Mesodermal cell (in vitro differentiated cells): ENCODE measurements around the gene GATAD2A.
A peak's percentile ranks its signal among the peaks of the same experiment; 100 is the strongest.

Experiments
- H3K27ac ChIP-seq: 2 replicates; pipeline ENCODE4 v1.7.0; 2013; ENCODE audit warnings: mild to moderate bottlenecking, low read depth, low read length, moderate library complexity; ENCODE audit not compliant: severe bottlenecking
- H3K36me3 ChIP-seq: 2 replicates; pipeline ENCODE4 v1.7.1; 2013; ENCODE audit warnings: mild to moderate bottlenecking, low read length, moderate library complexity; ENCODE audit not compliant: control insufficient read depth, insufficient read depth
- H3K4me1 ChIP-seq: one replicate; pipeline ENCODE4 v1.7.1; 2013; ENCODE audit warnings: mild to moderate bottlenecking, low read length; ENCODE audit not compliant: insufficient read depth, control insufficient read depth, poor library complexity, severe bottlenecking
- H3K4me3 ChIP-seq: 2 replicates; pipeline ENCODE4 v1.7.0; 2013; ENCODE audit warnings: low read length, control low read depth, mild to moderate bottlenecking; ENCODE audit not compliant: insufficient read depth, poor library complexity, severe bottlenecking; ENCODE audit errors: extremely low read depth
- H3K9me3 ChIP-seq: 2 replicates; pipeline ENCODE4 v1.7.1; 2013; ENCODE audit warnings: mild to moderate bottlenecking, low read length, moderate library complexity; ENCODE audit not compliant: control insufficient read depth
- WGBS, 2 experiments: methylation state at CpG; one replicate each; pipeline ENCODE4 v1.1.5; 2013; ENCODE audit warnings: missing lambda C conversion rate in 2 of 2; ENCODE audit not compliant: insufficient coverage in 2 of 2; 5-methylcytosine and 5-hydroxymethylcytosine counted together

Gene GATAD2A

GRCh38 chr19:19530423-19530804, 124.9 kb downstream of the GATAD2A start:
- Histone ChIP-seq H3K9me3 (no peaks in the 10 kb centered on the region), H3K4me3 (no peak overlapping the region), H3K36me3 (peaks cover 47% of the 10 kb centered on the region), H3K4me1 (peaks cover 22% of the 10 kb centered on the region), H3K27ac (no peak overlapping the region)
- 74 to 75% methylated on average over 6 of the region's 9 CpGs for WGBS, 2 experiments

- Histone ChIP-seq H3K27ac (peak overlapping the region; percentile 23), H3K4me1 (peaks cover 18% of the 10 kb centered on the region), H3K36me3 (peaks cover 42% of the 10 kb centered on the region), H3K9me3 (no peaks in the 10 kb centered on the region), H3K4me3 (no peak overlapping the region)
- 92 to 100% methylated on average over 3 to 4 of the region's 4 CpGs for WGBS, 2 experiments
These were observed 125.4 kb downstream of the GATAD2A start for GRCh38 chr19:19530889-19531288.

- Histone ChIP-seq H3K4me1 (peaks cover 13% of the 10 kb centered on the region), H3K9me3 (no peaks in the 10 kb centered on the region), H3K27ac (no peak overlapping the region), H3K36me3 (peaks cover 36% of the 10 kb centered on the region), H3K4me3 (no peak overlapping the region)
- 41 to 42% methylated on average over 44 to 45 of the region's 48 CpGs for WGBS, 2 experiments
These were observed 126.7 kb downstream of the GATAD2A start for GRCh38 chr19:19531951-19532805.

DNA sequence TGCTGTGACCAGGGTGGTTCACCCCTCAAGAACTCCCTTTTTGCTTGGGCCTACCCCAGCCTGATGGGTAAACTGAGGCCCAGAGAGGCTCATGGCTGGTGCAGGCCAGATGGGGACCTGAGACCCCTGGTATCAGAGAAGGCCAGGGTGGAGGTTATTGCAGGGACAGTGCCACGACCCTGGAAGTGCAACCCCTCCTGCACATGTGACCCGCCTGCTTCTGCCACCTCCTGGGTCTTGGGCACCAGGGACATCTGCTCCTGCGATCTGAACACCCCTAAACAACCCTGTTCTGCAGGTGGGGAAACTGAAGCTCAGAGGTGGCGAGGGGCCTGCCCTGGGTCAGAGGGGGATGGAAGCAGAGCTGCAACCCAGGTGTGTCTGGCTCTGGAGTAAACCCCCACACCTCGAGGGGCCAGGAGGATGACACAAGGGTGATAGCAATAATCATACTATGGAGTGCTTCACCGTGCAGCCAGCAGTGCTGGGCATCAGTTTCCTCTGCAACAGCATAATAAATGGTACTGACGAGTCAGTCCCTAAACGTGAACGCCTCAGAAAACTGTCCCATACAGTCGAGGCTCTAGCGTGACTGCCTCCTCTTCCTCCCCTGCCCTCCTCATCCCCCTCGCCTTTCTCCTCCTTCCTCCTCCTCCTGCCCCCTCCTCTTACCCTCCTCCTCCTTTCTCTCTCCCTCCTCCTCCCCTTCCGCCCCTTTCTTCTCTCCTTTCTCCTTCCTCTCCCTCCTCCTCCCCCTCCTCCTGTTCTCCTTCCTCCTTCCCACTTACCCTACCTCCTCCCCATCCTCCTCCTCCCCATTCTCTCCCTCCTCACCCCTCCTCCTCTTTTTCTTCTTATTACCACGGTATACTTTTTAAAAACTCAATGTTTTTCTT, 127.6 kb downstream of the GATAD2A start:
- Histone ChIP-seq H3K4me3 (no peak overlapping the region), H3K9me3 (no peaks in the 10 kb centered on the region), H3K4me1 (peaks cover 13% of the 10 kb centered on the region), H3K36me3 (peaks cover 27% of the 10 kb centered on the region), H3K27ac (no peak overlapping the region)
- WGBS, 2 experiments, result 68 to 72% methylated on average over 9 to 11 of the region's 14 CpGs

GRCh38 chr19:19533841-19534240, 128.4 kb downstream of the GATAD2A start:
- 89 to 95% methylated on average over 4 to 6 of the region's 6 CpGs for WGBS, 2 experiments

GRCh38 chr19:19534556-19535265, 129.2 kb downstream of the GATAD2A start:
- Histone ChIP-seq H3K9me3 (no peaks in the 10 kb centered on the region), H3K36me3 (peaks cover 14% of the 10 kb centered on the region), H3K27ac (no peak overlapping the region), H3K4me3 (no peak overlapping the region), H3K4me1 (peaks cover 14% of the 10 kb centered on the region)
- WGBS, 2 experiments, result 88 to 91% methylated on average over 26 of the region's 27 CpGs

More at GRCh38 chr19:19533841-19534240, 128.4 kb downstream of the GATAD2A start:
- Histone ChIP-seq H3K36me3 (peaks cover 22% of the 10 kb centered on the region), H3K9me3 (no peaks in the 10 kb centered on the region), H3K27ac (no peak overlapping the region), H3K4me1 (peaks cover 17% of the 10 kb centered on the region), H3K4me3 (no peak overlapping the region)

DNA sequence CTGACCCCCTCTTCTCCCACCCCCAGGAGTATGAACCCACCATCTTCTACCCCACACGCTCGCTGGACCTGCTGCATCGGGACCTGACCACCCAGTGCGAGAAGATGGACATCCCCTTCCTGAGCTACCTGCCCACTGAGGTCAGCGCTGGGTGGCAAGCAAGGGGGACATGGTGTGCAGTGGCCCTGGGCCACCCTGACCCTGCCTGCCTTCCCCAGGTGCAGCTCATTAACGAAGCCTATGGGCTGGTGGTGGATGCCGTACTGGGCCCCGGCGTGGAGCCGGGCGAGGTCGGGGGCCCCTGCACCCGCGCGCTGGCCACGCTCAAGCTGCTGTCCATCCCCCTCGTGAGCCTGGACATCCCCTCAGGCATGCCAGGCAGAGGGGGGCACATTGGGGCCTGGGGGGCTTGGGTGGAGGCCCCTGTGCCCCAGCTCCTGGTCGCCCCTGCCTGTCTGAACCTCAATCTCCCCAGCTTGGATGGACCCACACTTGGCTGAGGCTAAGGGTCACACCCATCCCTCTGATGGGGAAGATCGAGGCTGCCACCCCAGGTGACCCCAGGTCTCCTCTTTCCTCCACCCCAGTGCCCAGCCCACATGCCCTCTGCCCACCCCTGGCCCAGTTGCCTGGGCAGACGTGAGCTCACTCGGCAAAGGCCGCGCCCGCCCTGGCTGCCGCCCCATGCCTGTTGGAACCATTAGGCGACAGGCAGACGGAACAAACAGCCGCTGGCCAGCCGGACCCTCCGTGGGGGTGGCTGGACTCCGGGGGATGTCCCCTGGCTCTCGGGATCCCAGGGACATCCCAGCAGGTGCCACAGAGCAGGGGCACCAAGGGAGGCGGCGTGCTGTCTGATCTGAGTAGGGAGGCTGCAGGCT, 130.1 kb downstream of the GATAD2A start:
- WGBS, 2 experiments, result 94 to 95% methylated on average over 26 to 32 of the region's 34 CpGs
- no peaks in the 10 kb centered on the region for H3K9me3 ChIP-seq

DNA sequence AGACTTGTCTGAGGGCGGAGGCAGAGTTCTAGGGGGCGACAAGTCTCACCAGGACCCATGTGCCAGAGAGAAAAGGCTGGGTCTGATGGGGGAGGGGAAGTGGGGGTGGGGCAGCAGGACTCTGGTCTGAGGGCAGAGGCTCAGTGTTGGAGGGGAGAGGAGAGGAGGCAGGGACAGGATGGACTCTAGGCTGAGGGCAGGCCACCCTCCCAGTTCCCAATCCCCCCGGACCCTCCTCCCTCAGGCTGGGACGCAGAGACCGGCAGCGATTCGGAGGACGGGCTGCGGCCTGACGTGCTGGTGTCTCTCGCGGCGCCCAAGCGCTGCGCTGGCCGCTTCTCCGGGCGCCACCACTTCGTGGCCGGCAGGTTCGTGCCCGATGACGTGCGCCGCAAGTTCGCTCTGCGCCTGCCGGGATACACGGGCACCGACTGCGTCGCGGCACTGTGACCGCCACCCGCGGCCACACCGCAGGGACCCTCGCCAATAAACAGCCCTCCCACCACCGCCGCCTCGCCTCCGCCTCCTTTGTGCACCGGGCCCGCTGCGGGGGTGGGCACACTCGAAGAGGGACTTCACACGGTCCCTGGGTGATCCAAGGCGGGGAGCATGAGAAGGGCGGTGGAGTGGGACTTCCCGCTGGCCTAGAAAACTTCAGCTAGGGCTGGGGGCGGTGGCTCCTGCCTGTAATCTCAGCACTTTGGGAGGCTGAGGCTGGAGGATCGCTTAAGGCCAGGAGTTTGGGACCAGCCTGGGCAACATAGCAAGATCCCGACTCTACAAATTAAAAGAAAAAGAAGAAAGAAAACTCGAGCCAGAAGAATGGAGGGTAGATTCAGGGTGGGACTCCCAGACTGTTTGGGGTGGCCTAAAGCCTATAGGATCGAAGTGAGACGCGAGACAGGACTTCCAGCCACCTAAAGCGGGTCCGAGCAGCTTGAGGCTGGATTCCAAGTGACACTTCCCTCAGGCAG, 131.9 kb downstream of the GATAD2A start:
- WGBS, 2 experiments, result 80 to 82% methylated on average over 57 to 59 of the region's 59 CpGs
- peaks cover 7% of the 10 kb centered on the region for H3K4me1 ChIP-seq
- no peaks in the 10 kb centered on the region for H3K9me3 ChIP-seq
- no peak overlapping the region for H3K27ac ChIP-seq
- no peak overlapping the region for H3K4me3 ChIP-seq
- H3K36me3 ChIP-seq, result peaks cover 9% of the 10 kb centered on the region

More for the DNA sequence above, 130.1 kb downstream of the GATAD2A start:
- H3K4me3 ChIP-seq, result no peak overlapping the region
- peaks cover 9% of the 10 kb centered on the region for H3K4me1 ChIP-seq
- peaks cover 14% of the 10 kb centered on the region for H3K36me3 ChIP-seq
- H3K27ac ChIP-seq, result no peak overlapping the region
